Hepatocyte (in vitro differentiated cells): Measurements from ENCODE around the gene PAWR.
"Not testable (repeated sequence)": the region's sequence is repeated elsewhere in the genome, so short reads cannot be mapped to it uniquely, and the experiment has no call there.

Source experiments
- EZH2 ChIP-seq: fragments of 200-600 bp; sonication (generic); IDR thresholded peaks from 2 replicates; pipeline ENCODE4 v1.6.1; 2016; ENCODE audit warnings: antibody characterized with exemption, mild to moderate bottlenecking, borderline replicate concordance
- EZH2phosphoT487 ChIP-seq: fragments of 200-600 bp; sonication (generic); IDR thresholded peaks from one replicate; pipeline ENCODE4 v1.6.1; 2018; ENCODE audit warnings: antibody characterized with exemption, mild to moderate bottlenecking, low read depth, moderate library complexity; ENCODE audit not compliant: unreplicated experiment, severe bottlenecking
- TF ChIP-seq, protein P1 (sequence below): fragments of 200-600 bp; sonication (generic); IDR thresholded peaks from 2 replicates; pipeline ENCODE4 v1.5.1; 2016; ENCODE audit warnings: antibody characterized with exemption, mild to moderate bottlenecking; ENCODE audit not compliant: poor library complexity

DNA sequence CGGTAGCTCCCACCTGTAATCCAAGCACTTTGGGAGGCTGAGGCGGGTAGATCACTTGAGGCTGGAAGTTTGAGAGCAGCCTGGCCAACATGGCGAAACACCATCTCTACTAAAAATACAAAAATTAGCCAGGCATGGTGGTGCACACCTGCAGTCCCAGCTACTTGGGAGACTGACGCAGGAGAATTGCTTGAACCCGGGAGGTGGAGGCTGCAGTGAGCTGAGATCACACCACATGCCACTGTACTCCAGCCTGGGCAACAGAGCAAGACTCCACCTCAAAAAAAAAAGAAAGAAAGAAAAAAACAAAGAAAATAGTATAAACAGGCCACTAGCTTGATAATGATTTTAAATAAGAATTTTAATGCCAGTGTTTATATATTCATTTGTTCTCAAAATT, 6.4 kb downstream of the PAWR start:
- TF ChIP-seq, protein P1, sequence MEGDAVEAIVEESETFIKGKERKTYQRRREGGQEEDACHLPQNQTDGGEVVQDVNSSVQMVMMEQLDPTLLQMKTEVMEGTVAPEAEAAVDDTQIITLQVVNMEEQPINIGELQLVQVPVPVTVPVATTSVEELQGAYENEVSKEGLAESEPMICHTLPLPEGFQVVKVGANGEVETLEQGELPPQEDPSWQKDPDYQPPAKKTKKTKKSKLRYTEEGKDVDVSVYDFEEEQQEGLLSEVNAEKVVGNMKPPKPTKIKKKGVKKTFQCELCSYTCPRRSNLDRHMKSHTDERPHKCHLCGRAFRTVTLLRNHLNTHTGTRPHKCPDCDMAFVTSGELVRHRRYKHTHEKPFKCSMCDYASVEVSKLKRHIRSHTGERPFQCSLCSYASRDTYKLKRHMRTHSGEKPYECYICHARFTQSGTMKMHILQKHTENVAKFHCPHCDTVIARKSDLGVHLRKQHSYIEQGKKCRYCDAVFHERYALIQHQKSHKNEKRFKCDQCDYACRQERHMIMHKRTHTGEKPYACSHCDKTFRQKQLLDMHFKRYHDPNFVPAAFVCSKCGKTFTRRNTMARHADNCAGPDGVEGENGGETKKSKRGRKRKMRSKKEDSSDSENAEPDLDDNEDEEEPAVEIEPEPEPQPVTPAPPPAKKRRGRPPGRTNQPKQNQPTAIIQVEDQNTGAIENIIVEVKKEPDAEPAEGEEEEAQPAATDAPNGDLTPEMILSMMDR, result not testable (repeated sequence)
- not testable (repeated sequence) for TF ChIP-seq EZH2, EZH2phosphoT487
